ENCODE measurements around the gene UQCC2.

Gene UQCC2

GRCh38 chr6:33726696-33727095 lies 15.2 kb upstream of the UQCC2 start:
- no peak overlapping the region for H3K4me3 ChIP-seq (ENCODE audit: low read depth, low read length)
- no peak for TF ChIP-seq CTCF (IDR thresholded peaks at IDR 0.05; ENCODE audit: insufficient read depth, low read depth, low read length, missing control alignments)
- no peak for DNase-seq (ENCODE audit: low read depth)

- no peak for TF ChIP-seq CTCF (IDR thresholded peaks at IDR 0.05; ENCODE audit: insufficient read depth, low read depth, low read length, missing control alignments)
- no peak for DNase-seq (ENCODE audit: low read depth)
These were observed 14.6 kb upstream of the UQCC2 start for GRCh38 chr6:33725891-33726673.

GRCh38 chr6:33725222-33725621 lies 13.7 kb upstream of the UQCC2 start:
- H3K4me3 ChIP-seq (ENCODE audit: low read depth, low read length) = no peak overlapping the region
- DNase-seq (ENCODE audit: low read depth) = no peak
- TF ChIP-seq CTCF (IDR thresholded peaks at IDR 0.05; ENCODE audit: insufficient read depth, low read depth, low read length, missing control alignments) = no peak

More at GRCh38 chr6:33725891-33726673, 14.6 kb upstream of the UQCC2 start:
- no peak overlapping the region for H3K4me3 ChIP-seq (ENCODE audit: low read depth, low read length)

GRCh38 chr6:33724102-33725023 lies 12.9 kb upstream of the UQCC2 start:
- no peak for TF ChIP-seq CTCF (IDR thresholded peaks at IDR 0.05; ENCODE audit: insufficient read depth, low read depth, low read length, missing control alignments)
- no peak for DNase-seq (ENCODE audit: low read depth)

GRCh38 chr6:33723371-33724085 lies 12.0 kb upstream of the UQCC2 start:
- DNase-seq (ENCODE audit: low read depth) = no peak
- no peak overlapping the region for H3K4me3 ChIP-seq (ENCODE audit: low read depth, low read length)
- no peak for TF ChIP-seq CTCF (IDR thresholded peaks at IDR 0.05; ENCODE audit: insufficient read depth, low read depth, low read length, missing control alignments)

More at GRCh38 chr6:33724102-33725023, 12.9 kb upstream of the UQCC2 start:
- H3K4me3 ChIP-seq (ENCODE audit: low read depth, low read length) = no peak overlapping the region

- no peak for DNase-seq (ENCODE audit: low read depth)
These were observed 10.7 kb upstream of the UQCC2 start for GRCh38 chr6:33722103-33722623.

More at GRCh38 chr6:33722103-33722623, 10.7 kb upstream of the UQCC2 start:
- no peak overlapping the region for H3K4me3 ChIP-seq (ENCODE audit: low read depth, low read length)
- no peak for TF ChIP-seq CTCF (IDR thresholded peaks at IDR 0.05; ENCODE audit: insufficient read depth, low read depth, low read length, missing control alignments)

Measured in GM12865 (cell line).